ENCODE results near the gene RDH12. TPM values are rescaled to one million over a fixed set of nuclear protein-coding genes. Genes with fewer than 3 reads are reported as not detected.
"Not testable (repeated sequence)": the region's sequence is repeated elsewhere in the genome, so short reads cannot be mapped to it uniquely, and the experiment has no call there.

Gene RDH12
- total RNA-seq, 8 experiments from 2014 or later: 0.19 to 4.2 (median 0.22) TPM; not detected in 4

- H3K4me1 ChIP-seq (replicated peaks in 1 of 2); H3K4me3 ChIP-seq; H3K27ac ChIP-seq; ATAC-seq (replicated peaks in 6 of 8): not testable (repeated sequence)
- in situ Hi-C loops (cut with MboI; ENCODE audit: low pct_unique_long_range_greater_than_20kb in 2 of 9, low sequenced_read_pairs in 9 of 9, unreplicated experiment in 9 of 9): loop anchor here in 1 of 9 experiments (25.0 kb wide), 1 partner anchor 122 kb away; no protein-coding TSS in a partner anchor
- WGBS, 10 experiments: 0 to 50% (median 33%) methylated on average over 1 of the region's 1 CpG; no CpG with 5 or more reads in 3 of the 10 experiments
Measured at GRCh38 chr14:67709796-67710195, 8.1 kb downstream of the RDH12 start.

DNA sequence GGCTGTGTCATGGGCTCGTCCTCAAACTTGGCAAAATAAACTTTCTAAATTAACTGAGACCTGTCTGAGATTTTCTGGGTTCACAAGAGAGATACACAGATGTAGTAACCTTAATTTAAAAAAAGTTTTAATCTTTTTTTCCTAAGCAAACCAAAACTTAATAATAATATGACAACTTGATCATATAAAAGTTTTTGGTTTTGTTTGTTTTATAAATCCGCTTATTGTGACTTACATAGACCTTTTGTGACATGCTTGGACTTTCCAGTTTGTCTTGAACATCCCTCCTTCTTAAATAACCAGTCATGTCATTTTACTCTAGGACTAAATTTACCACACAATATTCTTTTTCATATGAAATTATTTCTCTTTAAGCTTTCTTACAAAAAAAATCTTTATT, 8.5 kb downstream of the RDH12 start:
- ATAC-seq (replicated peaks in 6 of 8): no peak
- in situ Hi-C loops (cut with MboI; ENCODE audit: low pct_unique_long_range_greater_than_20kb in 2 of 9, low sequenced_read_pairs in 9 of 9, unreplicated experiment in 9 of 9): loop anchor here in 1 of 9 experiments (25.0 kb wide), 1 partner anchor 123 kb away; no protein-coding TSS in a partner anchor
- Histone ChIP-seq H3K4me3 (no peak overlapping the region), H3K4me1 (replicated peaks in 1 of 2) (peaks cover 0 to 3% of the 10 kb centered on the region in 2 donors), H3K27ac (no peak overlapping the region)
- WGBS, 10 experiments: 33 to 100% (median 81%) methylated on average over 1 to 2 of the region's 2 CpGs

GRCh38 chr14:67717048-67717447, 15.4 kb downstream of the RDH12 start:
- ATAC-seq (replicated peaks in 6 of 8): no peak
- H3K27ac ChIP-seq: no peak overlapping the region
- whole genome bisulfite sequencing, 10 experiments: 44 to 100% (median 100%) methylated on average over 1 of the region's 1 CpG; no CpG with 5 or more reads in 1 of the 10 experiments
- no peak overlapping the region for H3K4me3 ChIP-seq
- H3K4me1 ChIP-seq (replicated peaks in 1 of 2): peaks cover 0 to 2% of the 10 kb centered on the region in 2 donors
- in situ Hi-C loops (cut with MboI; ENCODE audit: low pct_unique_long_range_greater_than_20kb in 2 of 9, low sequenced_read_pairs in 9 of 9, unreplicated experiment in 9 of 9): loop anchor here in 1 of 9 experiments (25.0 kb wide), 1 partner anchor 130 kb away; no protein-coding TSS in a partner anchor

DNA sequence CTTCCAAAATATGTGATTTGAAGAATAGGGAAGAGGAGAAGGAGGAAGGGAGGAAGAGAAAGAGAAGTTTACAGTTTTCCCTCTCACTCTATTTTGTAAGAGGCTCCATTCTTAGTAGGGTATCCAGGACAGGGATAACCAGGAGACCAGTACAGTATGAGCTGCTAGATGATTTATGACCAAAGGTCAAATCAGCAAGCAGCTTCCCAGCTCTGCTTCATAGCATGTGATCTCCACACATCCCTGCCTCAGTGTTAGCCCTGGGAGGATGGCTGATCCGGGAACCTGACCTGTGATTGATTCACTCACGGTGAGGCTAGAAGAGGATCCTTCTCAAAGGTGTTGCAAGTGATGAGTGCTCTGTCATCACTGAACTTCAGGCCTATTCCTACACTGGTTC, 16.6 kb downstream of the RDH12 start:
- H3K4me1 ChIP-seq (replicated peaks in 1 of 2): peaks cover 0 to 2% of the 10 kb centered on the region in 2 donors
- in situ Hi-C loops (cut with MboI; ENCODE audit: low pct_unique_long_range_greater_than_20kb in 2 of 9, low sequenced_read_pairs in 9 of 9, unreplicated experiment in 9 of 9): loop anchor here in 1 of 9 experiments (25.0 kb wide), 1 partner anchor 131 kb away; no protein-coding TSS in a partner anchor
- no peak overlapping the region for H3K27ac ChIP-seq
- 20 to 68% (median 51%) methylated on average over 1 to 2 of the region's 2 CpGs; no CpG with 5 or more reads in 4 of the 10 experiments for WGBS, 10 experiments
- peak in 5 of 8 experiments; percentile 74 to 99 (median 98) for ATAC-seq (replicated peaks in 6 of 8)
- H3K4me3 ChIP-seq: no peak overlapping the region

- not testable (repeated sequence) for H3K4me1 ChIP-seq (replicated peaks in 1 of 2); ATAC-seq (replicated peaks in 6 of 8); H3K4me3 ChIP-seq; H3K27ac ChIP-seq
- 13 to 86% (median 60%) methylated on average over 2 to 3 of the region's 3 CpGs; no CpG with 5 or more reads in 1 of the 10 experiments for WGBS, 10 experiments
- in situ Hi-C loops (cut with MboI; ENCODE audit: low pct_unique_long_range_greater_than_20kb in 2 of 9, low sequenced_read_pairs in 9 of 9, unreplicated experiment in 9 of 9): loop anchor here in 1 of 9 experiments (25.0 kb wide), 1 partner anchor 132 kb away; no protein-coding TSS in a partner anchor
Measured at GRCh38 chr14:67719385-67719784, 17.7 kb downstream of the RDH12 start.

- ATAC-seq (replicated peaks in 6 of 8): no peak
- Histone ChIP-seq H3K4me1 (replicated peaks in 1 of 2) (peaks cover 0 to 2% of the 10 kb centered on the region in 2 donors), H3K27ac (no peak overlapping the region), H3K4me3 (no peak overlapping the region)
- 0 to 41% (median 20%) methylated on average over 1 to 2 of the region's 2 CpGs; no CpG with 5 or more reads in 2 of the 10 experiments for WGBS, 10 experiments
- in situ Hi-C loops (cut with MboI; ENCODE audit: low pct_unique_long_range_greater_than_20kb in 2 of 9, low sequenced_read_pairs in 9 of 9, unreplicated experiment in 9 of 9): loop anchor here in 1 of 9 experiments (25.0 kb wide), 1 partner anchor 133 kb away; no protein-coding TSS in a partner anchor
Measured at GRCh38 chr14:67719866-67720265, 18.2 kb downstream of the RDH12 start.

GRCh38 chr14:67721875-67722274, 20.2 kb downstream of the RDH12 start:
- in situ Hi-C loops (cut with MboI; ENCODE audit: low pct_unique_long_range_greater_than_20kb in 2 of 9, low sequenced_read_pairs in 9 of 9, unreplicated experiment in 9 of 9): loop anchor here in 1 of 9 experiments (25.0 kb wide), 1 partner anchor 135 kb away; no protein-coding TSS in a partner anchor
- H3K27ac ChIP-seq: no peak overlapping the region
- WGBS, 10 experiments: 17 to 100% (median 68%) methylated on average over 1 to 5 of the region's 5 CpGs; no CpG with 5 or more reads in 3 of the 10 experiments

GRCh38 chr14:67722293-67722692, 20.6 kb downstream of the RDH12 start:
- H3K4me3 ChIP-seq: no peak overlapping the region
- ATAC-seq (replicated peaks in 6 of 8): peak; percentile 49 to 96 (median 74)
- no peak overlapping the region for H3K27ac ChIP-seq
- H3K4me1 ChIP-seq (replicated peaks in 1 of 2): peaks cover 0 to 2% of the 10 kb centered on the region in 2 donors
- WGBS, 10 experiments: 0 to 58% (median 31%) methylated on average over 1 to 2 of the region's 3 CpGs; no CpG with 5 or more reads in 5 of the 10 experiments
- in situ Hi-C loops (cut with MboI; ENCODE audit: low pct_unique_long_range_greater_than_20kb in 2 of 9, low sequenced_read_pairs in 9 of 9, unreplicated experiment in 9 of 9): loop anchor here in 1 of 9 experiments (25.0 kb wide), 1 partner anchor 135 kb away; no protein-coding TSS in a partner anchor

More at GRCh38 chr14:67721875-67722274, 20.2 kb downstream of the RDH12 start:
- peak in 3 of 8 experiments; percentile 69 to 88 (median 86) for ATAC-seq (replicated peaks in 6 of 8)
- peaks cover 0 to 2% of the 10 kb centered on the region in 2 donors for H3K4me1 ChIP-seq (replicated peaks in 1 of 2)
- no peak overlapping the region for H3K4me3 ChIP-seq

GRCh38 chr14:67725171-67725570, 23.5 kb downstream of the RDH12 start:
- peaks cover 8 to 9% of the 10 kb centered on the region in 2 donors for H3K4me1 ChIP-seq (replicated peaks in 1 of 2)
- H3K4me3 ChIP-seq: no peak overlapping the region
- in situ Hi-C loops (cut with MboI; ENCODE audit: low pct_unique_long_range_greater_than_20kb in 2 of 9, low sequenced_read_pairs in 9 of 9, unreplicated experiment in 9 of 9): no loop called here
- 17 to 100% (median 72%) methylated on average over 1 to 5 of the region's 5 CpGs; no CpG with 5 or more reads in 2 of the 10 experiments for WGBS, 10 experiments
- no peak overlapping the region for H3K27ac ChIP-seq
- ATAC-seq (replicated peaks in 6 of 8): no peak

DNA sequence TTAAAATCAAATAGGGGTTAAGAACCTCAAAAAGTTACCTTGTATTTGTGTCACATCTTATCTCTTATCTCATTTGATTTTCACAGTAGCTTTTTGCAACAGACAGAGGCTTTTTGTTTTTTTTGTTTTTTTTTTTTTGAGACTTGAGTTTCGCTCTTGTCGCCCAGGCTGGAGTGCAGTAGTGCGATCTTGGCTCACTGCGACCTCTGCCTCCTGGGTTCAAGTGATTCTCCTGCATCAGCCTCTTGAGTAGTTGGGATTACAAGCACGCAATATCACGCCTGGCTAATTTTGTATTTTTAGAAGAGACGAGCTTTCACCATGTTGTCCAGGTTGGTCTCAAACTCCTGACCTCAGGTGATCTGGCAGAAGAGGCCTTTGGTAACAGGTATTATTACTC, 25.7 kb downstream of the RDH12 start:
- WGBS, 10 experiments: 43 to 100% (median 91%) methylated on average over 2 to 7 of the region's 7 CpGs; no CpG with 5 or more reads in 2 of the 10 experiments
- Histone ChIP-seq H3K27ac (no peak overlapping the region), H3K4me3 (no peak overlapping the region), H3K4me1 (replicated peaks in 1 of 2) (peaks cover 8 to 9% of the 10 kb centered on the region in 2 donors)
- ATAC-seq (replicated peaks in 6 of 8): no peak
- in situ Hi-C loops (cut with MboI; ENCODE audit: low pct_unique_long_range_greater_than_20kb in 2 of 9, low sequenced_read_pairs in 9 of 9, unreplicated experiment in 9 of 9): no loop called here

- no peak for ATAC-seq (replicated peaks in 6 of 8)
- Histone ChIP-seq H3K4me1 (replicated peaks in 1 of 2) (peaks cover 8 to 9% of the 10 kb centered on the region in 2 donors), H3K4me3 (no peak overlapping the region), H3K27ac (no peak overlapping the region)
- in situ Hi-C loops (cut with MboI; ENCODE audit: low pct_unique_long_range_greater_than_20kb in 2 of 9, low sequenced_read_pairs in 9 of 9, unreplicated experiment in 9 of 9): no loop called here
Measured at GRCh38 chr14:67728258-67728657, 26.6 kb downstream of the RDH12 start.

DNA sequence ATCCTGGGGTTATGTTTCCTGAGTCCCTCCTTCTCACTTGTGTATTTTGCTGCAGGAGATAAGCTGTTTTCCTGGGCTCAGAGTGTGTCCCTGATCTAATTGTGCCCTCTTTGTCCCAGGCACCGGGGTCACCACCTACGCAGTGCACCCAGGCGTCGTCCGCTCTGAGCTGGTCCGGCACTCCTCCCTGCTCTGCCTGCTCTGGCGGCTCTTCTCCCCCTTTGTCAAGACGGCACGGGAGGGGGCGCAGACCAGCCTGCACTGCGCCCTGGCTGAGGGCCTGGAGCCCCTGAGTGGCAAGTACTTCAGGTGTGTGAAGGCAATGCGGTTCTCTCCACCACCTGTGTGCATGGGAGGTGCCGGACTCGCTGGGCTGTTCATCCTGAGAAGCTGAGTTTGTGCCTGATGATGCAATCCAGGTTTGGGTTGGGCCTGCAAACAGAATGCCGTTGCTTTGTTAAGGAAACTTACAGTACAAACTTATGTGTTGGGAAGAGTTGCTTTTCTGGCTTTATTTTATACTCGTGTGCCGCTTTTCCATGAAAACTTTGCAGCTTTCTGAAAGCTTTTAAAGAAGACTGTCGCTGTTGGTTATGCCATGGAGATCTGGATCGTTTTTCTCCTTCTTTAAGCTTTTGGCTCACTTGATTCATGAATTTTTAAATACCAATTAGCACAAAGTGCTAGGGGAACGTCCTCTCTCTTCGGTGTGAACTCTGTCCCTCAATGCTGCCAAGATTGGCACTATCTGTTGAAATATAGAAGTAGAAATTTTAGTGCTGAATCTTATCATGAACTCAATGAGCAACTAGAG, 27.6 kb downstream of the RDH12 start:
- in situ Hi-C loops (cut with MboI; ENCODE audit: low pct_unique_long_range_greater_than_20kb in 2 of 9, low sequenced_read_pairs in 9 of 9, unreplicated experiment in 9 of 9): no loop called here
- WGBS, 10 experiments: 40 to 72% (median 55%) methylated on average over 4 to 14 of the region's 21 CpGs; no CpG with 5 or more reads in 1 of the 10 experiments
- H3K27ac ChIP-seq: no peak overlapping the region
- no peak overlapping the region for H3K4me3 ChIP-seq
- peaks cover 8 to 9% of the 10 kb centered on the region in 2 donors for H3K4me1 ChIP-seq (replicated peaks in 1 of 2)
- ATAC-seq (replicated peaks in 6 of 8): peak in 6 of 8 experiments; percentile 29 to 74 (median 52)

DNA sequence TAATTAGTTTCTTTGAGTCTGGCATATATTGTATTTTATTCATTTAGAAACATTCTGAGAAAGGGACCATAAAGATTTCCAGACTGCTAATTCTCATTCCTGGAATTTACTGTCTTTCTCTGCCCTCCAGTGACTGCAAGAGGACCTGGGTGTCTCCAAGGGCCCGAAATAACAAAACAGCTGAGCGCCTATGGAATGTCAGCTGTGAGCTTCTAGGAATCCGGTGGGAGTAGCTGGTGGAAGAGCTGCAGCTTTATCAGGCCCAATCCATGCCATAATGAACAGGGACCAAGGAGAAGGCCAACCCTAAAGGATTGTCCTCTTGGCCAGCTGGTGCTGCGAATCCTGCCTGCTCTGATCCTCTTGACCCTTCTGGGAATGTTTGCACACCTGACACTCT, 31.9 kb downstream of the RDH12 start:
- Histone ChIP-seq H3K4me3 (no peak overlapping the region), H3K27ac (no peak overlapping the region), H3K4me1 (replicated peaks in 1 of 2) (peaks cover 8 to 9% of the 10 kb centered on the region in 2 donors)
- in situ Hi-C loops (cut with MboI; ENCODE audit: low pct_unique_long_range_greater_than_20kb in 2 of 9, low sequenced_read_pairs in 9 of 9, unreplicated experiment in 9 of 9): no loop called here
- 58 to 100% (median 79%) methylated on average over 1 to 4 of the region's 4 CpGs; no CpG with 5 or more reads in 2 of the 10 experiments for WGBS, 10 experiments
- ATAC-seq (replicated peaks in 6 of 8): peak in 1 of 8 experiments; percentile 36
